ENCODE measurements around the gene CMYA5.
"Not testable (repeated sequence)": the region's sequence is repeated elsewhere in the genome, so short reads cannot be mapped to it uniquely, and the experiment has no call there.

CMYA5 gene

DNA sequence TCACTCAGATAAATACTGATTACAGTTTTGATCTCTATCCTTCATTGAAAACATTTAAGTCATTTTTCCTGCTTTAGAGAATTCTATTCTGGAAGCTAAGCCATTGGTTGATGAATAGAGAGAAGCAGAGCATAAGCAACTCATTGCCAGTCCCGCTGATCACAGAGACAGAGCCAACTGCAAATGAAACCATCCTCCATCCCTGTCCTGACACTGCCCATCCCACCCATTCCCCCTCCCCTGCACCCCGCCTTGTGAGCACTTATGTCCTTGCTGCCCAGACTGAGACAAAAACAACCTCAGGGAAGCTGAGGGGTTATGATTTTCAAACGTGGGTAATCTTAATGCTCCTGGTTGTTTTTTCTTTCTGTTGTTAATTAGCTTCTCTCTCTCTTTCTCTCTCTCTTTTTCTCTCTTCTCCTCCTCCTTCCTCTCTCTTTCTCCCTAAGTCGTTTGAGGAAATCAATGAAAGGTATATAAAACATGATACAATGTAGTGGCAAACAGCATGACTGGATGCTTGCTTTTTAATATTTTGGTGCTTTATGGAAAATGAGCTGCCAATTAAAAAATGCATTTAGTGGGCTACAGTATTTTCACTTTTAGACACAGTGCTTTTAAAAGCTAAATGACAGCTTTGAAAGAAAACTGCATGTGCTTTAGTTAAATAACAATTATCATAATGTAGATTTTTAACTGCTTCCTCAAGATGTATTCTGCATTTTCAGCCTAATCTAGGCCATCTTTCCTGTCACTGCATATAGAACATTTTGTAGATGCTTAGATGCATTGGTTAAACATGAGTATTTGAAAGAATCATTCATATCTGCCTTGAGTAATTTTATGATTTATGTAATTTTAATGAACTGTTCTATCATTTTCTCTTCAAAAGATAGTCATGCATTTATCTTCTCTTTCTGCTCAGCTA, 57.3 kb downstream of the CMYA5 start:
- no peak for DNase-seq (ENCODE audit: low spot score)

DNA sequence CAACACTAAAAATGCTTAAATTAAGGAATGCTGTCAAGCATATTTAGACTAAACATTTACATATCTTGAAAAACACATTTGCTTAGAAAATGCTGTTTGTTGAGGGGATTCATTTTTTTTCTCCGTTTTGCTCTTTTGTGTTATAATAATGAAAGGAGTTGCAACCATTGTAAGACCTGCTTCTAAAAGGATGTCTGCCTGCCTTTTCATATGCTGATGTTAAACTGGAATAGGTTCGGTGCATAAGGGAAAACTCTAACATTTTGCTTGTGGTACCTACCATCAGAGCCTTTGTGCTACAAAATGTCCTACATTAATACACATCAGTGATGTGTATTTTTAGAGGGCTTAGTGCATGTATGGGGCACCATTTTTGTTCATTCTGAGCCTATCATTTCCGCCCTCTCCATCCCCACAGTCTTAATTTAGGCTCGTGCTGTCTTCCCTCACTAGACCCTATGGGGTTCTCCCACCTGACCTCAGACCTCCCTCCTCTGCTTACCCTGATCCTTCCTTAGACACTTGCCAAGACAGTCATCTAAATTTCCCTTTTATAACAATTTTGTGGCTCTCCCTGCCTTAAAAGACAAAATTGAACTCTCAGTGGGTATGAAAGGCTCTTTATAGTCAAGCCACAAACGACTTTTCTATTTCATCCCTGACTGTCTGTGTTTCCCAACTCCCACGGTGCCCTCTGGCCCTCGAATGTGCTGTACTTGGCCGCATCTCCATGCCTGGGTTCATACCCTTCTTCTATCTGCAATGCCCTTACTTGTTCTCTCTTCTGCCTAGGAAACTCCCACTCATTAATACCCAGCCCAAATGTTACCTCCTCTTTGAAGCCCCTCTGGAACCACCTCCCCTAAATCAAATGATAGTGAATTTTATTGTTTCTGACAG, 61.2 kb downstream of the CMYA5 start:
- no peak for DNase-seq (ENCODE audit: low spot score)

DNA sequence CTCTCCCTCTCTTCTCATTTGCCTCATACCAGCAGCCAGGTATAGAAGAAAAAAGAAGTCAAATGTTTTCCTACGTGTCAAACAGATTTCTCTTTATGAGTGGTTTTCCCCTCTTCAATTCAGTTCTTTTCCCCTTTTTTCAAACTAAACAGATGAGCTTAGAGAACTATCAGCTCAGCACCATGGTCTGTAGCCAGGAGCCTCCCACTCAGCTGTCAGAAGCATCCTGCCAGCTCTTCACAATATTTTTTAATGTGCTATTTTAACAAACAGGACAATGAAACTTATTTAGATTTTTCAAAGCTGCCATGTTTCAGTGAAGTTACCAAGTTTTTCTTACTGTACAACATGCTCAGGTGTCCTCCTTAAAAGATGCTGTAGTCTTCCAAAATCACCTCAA, 63.5 kb downstream of the CMYA5 start:
- no peak for DNase-seq (ENCODE audit: low spot score)

DNA sequence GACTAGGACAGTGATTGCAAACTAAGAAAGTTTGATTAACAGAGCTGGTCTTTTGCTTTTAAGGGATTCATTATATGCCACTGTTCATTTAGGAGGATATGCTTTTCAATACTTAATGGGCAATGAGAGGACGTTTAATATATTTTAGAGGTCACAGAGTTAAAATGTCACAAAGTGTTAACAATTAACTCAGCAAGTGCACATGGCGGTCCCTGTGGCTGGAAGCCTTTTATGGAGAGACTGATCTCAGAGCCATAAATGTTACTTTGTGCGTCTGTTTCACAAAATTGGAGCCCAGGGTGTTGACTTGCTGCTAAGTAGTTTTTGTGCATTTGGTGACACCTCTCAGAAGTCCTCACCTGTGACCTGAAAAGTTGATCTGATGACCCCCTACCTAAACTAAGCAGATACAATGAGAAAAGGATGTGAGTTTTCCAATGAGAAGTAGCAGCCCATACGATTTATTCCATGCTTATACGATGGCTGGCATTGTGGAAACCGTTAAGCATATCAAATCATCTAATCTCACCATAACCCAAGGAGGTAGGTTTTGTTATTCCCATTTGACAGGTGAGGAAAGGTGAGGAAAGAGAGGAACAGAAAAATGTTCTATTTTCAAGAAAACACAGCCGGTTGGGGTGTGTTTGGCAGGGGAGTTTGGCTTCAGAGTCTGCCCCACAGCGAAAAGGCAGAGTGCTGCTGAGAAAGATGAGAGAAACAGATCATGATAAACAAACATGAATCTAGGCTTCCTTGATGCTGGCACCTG, 64.4 kb downstream of the CMYA5 start:
- no peak for DNase-seq (ENCODE audit: low spot score)

GRCh38 chr5:79754865-79755555, 65.4 kb downstream of the CMYA5 start:
- peak; percentile 41 for DNase-seq (ENCODE audit: low spot score)

GRCh38 chr5:79756076-79756475, 66.4 kb downstream of the CMYA5 start:
- DNase-seq (ENCODE audit: low spot score): no peak

GRCh38 chr5:79759436-79759835, 69.8 kb downstream of the CMYA5 start:
- no peak for DNase-seq (ENCODE audit: low spot score)

DNA sequence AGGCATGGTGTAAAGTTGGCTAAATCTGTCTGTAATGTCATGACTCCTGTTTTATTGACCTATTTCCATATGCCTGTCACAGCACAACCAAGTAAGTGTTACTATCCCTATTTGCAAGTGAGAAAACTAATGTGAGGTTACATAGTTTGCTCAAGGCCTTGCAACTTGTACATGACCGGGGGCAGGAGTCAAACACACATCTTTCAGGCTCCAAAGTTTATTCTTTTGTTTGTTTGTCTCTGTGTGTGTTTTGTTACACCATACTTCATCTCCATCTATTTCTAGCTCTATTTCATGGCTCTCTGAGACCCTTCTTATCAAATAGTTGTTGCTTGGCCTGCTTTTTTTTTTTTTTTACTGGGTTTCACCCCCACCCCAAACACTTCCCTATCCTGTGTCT, 70.2 kb downstream of the CMYA5 start:
- no peak for DNase-seq (ENCODE audit: low spot score)

- DNase-seq (ENCODE audit: low spot score): no peak
Measured at GRCh38 chr5:79762929-79763328, 73.3 kb downstream of the CMYA5 start.

- DNase-seq (ENCODE audit: low spot score): not testable (repeated sequence)
Measured at GRCh38 chr5:79764147-79764546, 74.5 kb downstream of the CMYA5 start.

DNA sequence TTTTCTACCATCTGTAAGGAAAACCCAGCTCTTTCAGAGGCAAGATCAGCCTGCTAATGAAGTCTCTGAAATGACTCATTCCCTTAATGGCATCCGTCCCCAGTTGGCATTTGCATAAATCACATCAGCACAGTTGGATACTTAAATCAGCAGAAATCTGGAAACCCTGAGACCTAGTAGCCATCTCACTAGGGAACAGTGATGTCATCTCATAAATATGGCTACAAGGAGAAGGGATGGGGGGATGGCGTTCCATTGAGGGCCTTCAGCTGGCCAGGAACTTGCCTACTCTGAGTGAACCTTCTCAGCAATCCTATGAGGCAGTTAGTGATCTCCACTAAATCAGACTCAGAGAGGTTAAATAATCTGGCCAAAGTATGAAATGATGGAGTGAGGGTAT, 81.8 kb downstream of the CMYA5 start:
- no peak for DNase-seq (ENCODE audit: low spot score)

DNA sequence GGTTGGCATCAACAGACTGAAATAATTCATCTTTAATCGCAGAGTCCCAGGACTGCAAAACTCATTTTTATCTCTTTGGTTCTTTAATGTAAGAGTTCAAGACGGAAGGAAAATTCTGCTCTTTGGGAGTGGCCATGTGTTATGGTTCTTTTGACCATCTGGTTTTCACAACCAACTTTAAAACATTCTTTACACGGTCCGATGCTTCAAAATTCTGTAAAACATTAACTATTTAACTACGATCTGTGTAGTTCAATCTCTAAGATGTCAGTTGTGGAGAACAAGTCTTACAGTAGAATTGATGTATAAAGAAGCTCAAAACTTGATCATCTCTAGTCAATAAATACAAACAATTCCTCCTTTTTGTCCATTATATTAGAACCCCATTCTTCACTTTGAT, 83.0 kb downstream of the CMYA5 start:
- DNase-seq (ENCODE audit: low spot score): no peak

DNA sequence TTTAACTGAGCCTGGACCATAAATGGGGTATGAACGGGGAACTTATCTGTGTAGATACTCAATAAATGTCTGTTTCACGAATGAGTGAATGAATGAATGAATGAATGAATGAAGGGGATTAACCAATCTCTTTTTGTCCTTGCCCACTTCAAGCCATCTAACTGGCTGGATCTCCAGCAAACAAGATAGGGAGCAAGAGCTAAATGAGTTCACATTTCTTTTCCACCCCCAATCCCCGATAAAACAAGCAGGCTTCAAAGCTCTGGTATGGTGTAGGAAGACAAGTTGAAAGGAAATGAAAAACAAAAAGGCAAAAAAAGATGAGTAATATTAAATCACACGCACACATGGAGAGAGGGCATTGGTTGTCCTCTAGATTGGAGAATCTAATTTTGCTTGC, 84.0 kb downstream of the CMYA5 start:
- no peak for DNase-seq (ENCODE audit: low spot score)

DNA sequence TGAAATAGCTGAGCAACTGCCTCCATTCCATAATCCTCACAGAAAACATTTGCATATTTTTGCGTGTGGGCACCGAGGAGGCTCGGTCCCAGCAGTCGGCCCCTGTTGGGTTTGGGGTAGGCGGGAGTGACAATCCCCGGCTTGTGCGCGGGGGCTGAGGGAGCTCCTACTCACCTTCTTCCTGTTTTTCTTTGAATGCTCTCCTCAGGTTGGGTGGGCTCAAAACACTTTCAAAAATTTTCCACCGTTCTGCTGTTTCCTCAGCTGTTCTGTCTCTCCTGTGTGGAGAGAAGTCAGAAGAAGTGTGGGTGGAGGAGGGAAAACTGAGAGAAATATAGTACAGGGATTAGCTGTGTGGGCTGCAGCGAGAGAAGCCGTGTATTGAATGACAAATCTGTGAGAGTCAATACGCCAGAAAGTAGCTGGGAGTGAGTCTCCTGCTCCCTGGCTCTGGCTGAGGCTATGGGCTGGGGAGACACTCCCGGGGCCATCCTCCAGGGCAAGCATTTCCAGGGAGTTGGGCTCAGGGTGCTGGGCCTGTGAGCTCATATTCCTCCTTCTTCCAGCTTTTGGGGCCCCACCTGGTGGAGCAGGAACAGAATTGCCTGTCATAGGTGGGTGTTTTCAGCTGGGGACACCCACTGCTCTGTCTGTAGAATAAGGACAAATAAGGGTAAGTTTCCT, 84.7 kb downstream of the CMYA5 start:
- DNase-seq (ENCODE audit: low spot score): peak; percentile 9

DNA sequence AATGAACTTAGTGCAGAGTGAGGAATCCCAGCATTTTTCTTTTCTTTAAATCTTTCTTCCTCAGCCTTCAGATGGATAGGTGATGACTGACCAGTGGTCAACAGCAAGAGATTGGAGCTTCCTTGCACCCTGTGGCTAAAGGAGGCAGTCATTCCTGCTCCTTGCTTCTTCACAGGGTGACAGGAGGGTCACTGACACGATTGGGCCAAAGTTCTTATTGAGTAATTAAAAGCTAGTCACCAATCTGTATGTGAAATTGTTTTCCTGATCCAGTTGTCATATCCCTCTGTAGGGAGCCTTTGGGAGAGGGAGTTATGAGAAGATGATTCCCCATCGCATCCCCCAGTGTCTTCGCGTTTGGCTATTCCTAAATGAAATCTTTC, 85.2 kb downstream of the CMYA5 start:
- DNase-seq (ENCODE audit: low spot score): no peak

DNA sequence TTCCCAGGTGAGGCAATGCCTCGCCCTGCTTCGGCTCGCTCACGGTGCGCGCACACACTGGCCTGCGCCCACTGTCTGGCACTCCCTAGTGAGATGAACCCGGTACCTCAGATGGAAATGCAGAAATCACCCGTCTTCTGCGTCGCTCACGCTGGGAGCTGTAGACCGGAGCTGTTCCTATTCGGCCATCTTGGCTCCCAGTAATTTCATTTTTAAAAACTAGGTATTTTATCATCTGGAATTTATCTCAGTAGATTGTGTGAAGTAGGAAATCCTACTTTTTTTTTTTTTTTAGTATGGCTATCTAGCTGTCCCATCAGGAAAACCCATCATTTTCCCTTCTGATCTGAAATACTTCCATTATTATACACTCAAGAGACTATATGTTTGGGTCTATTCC, 95.1 kb downstream of the CMYA5 start:
- not testable (repeated sequence) for DNase-seq (ENCODE audit: low spot score)

GRCh38 chr5:79785983-79786382, 96.3 kb downstream of the CMYA5 start:
- no peak for DNase-seq (ENCODE audit: low spot score)

GRCh38 chr5:79787448-79787847, 97.8 kb downstream of the CMYA5 start:
- no peak for DNase-seq (ENCODE audit: low spot score)

GRCh38 chr5:79791843-79792242, 102.2 kb downstream of the CMYA5 start:
- DNase-seq (ENCODE audit: low spot score): no peak

DNA sequence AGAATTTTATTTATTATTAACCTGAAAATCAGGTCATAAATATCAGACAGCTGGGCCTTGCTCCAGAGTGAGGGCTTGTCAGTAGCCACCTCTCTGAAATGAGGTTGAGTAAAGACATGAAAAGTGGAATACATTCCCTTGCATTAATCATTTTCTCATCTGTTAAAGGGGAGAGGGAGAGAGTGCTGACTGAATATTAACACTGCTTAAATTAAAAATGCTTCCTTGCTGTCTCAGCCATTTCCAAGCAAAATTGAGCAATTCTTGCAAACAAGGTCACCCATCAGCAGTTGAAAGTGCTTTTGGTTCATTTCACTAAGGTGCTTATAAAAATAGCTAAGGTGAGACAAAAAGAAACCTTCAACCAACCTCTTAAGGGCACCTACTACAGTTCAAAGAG, 102.8 kb downstream of the CMYA5 start:
- DNase-seq (ENCODE audit: low spot score): no peak

GRCh38 chr5:79793304-79793703, 103.7 kb downstream of the CMYA5 start:
- no peak for DNase-seq (ENCODE audit: low spot score)

Data from LoVo (cell line).